Stromal cell of bone marrow (primary cell): Measurements from ENCODE around the gene PIM3.

Experiments used
- DNase-seq: peaks from one replicate; pipeline ENCODE4 v3.0.0-alpha.2; 2012; ENCODE audit warnings: low read depth

The PIM3 gene

GRCh38 chr22:49991907-49992533, 31.4 kb downstream of the PIM3 start:
- DNase-seq: no peak

- peak; percentile 13 for DNase-seq
Measured at GRCh38 chr22:49992921-49993648, 32.5 kb downstream of the PIM3 start.

GRCh38 chr22:49993649-49994360, 33.2 kb downstream of the PIM3 start:
- DNase-seq: no peak

GRCh38 chr22:49994361-49995040, 33.9 kb downstream of the PIM3 start:
- DNase-seq: no peak

- no peak for DNase-seq
Measured at GRCh38 chr22:49995041-49995360, 34.4 kb downstream of the PIM3 start.

- DNase-seq: no peak
Measured at GRCh38 chr22:49995361-49996118, 35.0 kb downstream of the PIM3 start.

- no peak for DNase-seq
Measured at GRCh38 chr22:49996119-49996517, 35.5 kb downstream of the PIM3 start.

GRCh38 chr22:49996518-49997250, 36.1 kb downstream of the PIM3 start:
- no peak for DNase-seq

GRCh38 chr22:49997251-49997599, 36.7 kb downstream of the PIM3 start:
- DNase-seq: no peak

- no peak for DNase-seq
Measured at GRCh38 chr22:49997932-49998717, 37.6 kb downstream of the PIM3 start.

- DNase-seq: no peak
Measured at GRCh38 chr22:49998718-49999062, 38.1 kb downstream of the PIM3 start.

GRCh38 chr22:49999063-49999945, 38.7 kb downstream of the PIM3 start:
- DNase-seq: no peak

GRCh38 chr22:49999946-50000586, 39.5 kb downstream of the PIM3 start:
- no peak for DNase-seq

GRCh38 chr22:50000587-50001387, 40.2 kb downstream of the PIM3 start:
- DNase-seq: no peak

GRCh38 chr22:50001388-50002231, 41.0 kb downstream of the PIM3 start:
- DNase-seq: no peak

GRCh38 chr22:50002791-50003190, 42.2 kb downstream of the PIM3 start:
- no peak for DNase-seq

- no peak for DNase-seq
Measured at GRCh38 chr22:50004918-50005317, 44.3 kb downstream of the PIM3 start.
